Measurements from ENCODE around the gene EME2.

- no peak for TF ChIP-seq POLR2A (IDR thresholded peaks at IDR 0.05)
- TF ChIP-seq, protein P1, sequence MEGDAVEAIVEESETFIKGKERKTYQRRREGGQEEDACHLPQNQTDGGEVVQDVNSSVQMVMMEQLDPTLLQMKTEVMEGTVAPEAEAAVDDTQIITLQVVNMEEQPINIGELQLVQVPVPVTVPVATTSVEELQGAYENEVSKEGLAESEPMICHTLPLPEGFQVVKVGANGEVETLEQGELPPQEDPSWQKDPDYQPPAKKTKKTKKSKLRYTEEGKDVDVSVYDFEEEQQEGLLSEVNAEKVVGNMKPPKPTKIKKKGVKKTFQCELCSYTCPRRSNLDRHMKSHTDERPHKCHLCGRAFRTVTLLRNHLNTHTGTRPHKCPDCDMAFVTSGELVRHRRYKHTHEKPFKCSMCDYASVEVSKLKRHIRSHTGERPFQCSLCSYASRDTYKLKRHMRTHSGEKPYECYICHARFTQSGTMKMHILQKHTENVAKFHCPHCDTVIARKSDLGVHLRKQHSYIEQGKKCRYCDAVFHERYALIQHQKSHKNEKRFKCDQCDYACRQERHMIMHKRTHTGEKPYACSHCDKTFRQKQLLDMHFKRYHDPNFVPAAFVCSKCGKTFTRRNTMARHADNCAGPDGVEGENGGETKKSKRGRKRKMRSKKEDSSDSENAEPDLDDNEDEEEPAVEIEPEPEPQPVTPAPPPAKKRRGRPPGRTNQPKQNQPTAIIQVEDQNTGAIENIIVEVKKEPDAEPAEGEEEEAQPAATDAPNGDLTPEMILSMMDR (IDR thresholded peaks at IDR 0.05) = no peak
Measured at GRCh38 chr16:1788708-1789100, 16.1 kb downstream of the EME2 start.
